Measurements from ENCODE around the gene RNF150.

RNF150 gene

DNA sequence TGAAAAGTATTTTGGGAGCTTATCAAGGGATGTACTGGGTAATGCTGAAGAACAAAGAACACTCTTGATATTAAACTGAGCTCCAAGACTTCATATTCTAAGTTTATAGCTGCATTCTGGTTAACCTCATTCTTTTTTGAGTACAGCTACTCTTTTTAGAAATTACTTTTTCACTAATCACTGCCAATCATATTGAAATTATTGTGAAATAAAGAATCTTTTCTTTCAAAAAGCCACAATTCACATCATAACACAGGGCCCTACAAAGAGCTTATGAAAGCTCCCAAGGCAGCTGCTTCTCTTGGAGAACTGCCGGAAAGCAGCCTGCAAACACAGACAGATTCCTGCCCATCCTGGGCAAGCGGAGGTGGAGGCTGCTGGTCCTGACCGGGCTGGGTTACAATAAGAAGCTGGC, 121.4 kb downstream of the RNF150 start:
- TF ChIP-seq GATA2 (IDR thresholded peaks at IDR 0.05; ENCODE audit: low read depth, low read length): no peak
- no peak for TF ChIP-seq GATA3 (IDR thresholded peaks at IDR 0.05; ENCODE audit: low read depth, low read length)

DNA sequence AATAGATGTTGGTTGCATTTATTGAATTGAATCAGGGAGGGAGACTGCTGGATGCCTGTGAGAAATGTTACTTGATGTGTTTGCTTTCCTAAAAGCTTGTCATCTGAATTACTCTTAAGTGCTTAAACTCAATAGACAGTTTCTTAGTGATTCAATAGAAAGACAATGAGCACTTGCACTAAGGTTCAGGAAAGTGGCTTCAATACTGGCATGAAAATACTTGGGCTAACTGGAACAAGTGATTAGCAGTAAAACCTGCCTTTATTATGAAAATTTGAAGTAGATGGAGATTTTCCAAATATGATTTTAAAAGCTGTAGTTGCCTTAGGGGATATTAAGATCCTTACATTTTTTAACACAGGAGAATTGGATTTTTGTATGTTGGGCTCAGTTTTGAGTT, 123.3 kb downstream of the RNF150 start:
- TF ChIP-seq GATA3 (IDR thresholded peaks at IDR 0.05; ENCODE audit: low read depth, low read length): no peak
- no peak for TF ChIP-seq GATA2 (IDR thresholded peaks at IDR 0.05; ENCODE audit: low read depth, low read length)

DNA sequence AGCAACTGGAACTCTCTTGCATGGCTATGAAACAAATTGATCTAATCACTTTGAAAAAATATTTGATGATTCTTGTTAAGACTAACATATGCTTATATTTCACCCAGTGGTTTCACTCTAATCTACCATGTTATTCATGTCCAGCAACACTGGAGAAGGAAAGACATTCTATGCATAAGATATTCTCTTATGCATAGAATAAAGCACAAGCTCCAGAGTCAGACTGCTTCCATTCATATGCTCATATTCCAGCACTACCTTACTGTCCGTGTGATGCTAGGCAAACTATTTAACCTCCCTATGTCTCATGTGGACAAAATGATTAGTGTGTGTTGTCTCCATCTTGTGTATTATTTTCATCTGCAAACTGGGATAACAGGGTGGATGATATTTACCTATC, 124.1 kb downstream of the RNF150 start:
- TF ChIP-seq GATA2 (IDR thresholded peaks at IDR 0.05; ENCODE audit: low read depth, low read length): no peak
- TF ChIP-seq GATA3 (IDR thresholded peaks at IDR 0.05; ENCODE audit: low read depth, low read length): no peak

DNA sequence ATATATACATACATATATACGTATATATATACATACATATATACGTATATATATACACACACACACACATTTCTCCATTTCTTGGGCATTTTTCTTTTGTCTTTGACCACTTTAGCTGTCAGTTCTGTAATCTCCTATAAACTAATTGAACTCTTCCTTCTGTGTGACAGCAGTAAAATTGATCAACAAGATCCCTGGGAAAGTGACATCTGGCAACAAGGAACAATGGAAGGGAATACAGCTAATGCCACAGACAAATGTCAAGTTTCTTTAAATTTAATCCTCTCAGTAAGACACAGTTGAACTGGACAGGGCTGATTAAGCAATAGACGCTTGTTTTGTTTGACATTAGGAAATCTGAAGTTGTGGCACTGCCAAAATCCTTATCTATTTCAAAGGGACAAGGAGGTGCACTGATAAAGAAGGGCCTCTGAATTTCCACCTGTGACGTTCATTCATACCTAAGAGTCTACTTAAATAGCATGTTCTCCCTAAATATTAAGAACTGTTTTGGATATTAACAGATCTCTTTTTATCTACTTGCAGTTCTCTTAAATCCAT, 126.9 kb downstream of the RNF150 start:
- no peak for TF ChIP-seq GATA3 (IDR thresholded peaks at IDR 0.05; ENCODE audit: low read depth, low read length)
- TF ChIP-seq GATA2 (IDR thresholded peaks at IDR 0.05; ENCODE audit: low read depth, low read length): no peak

DNA sequence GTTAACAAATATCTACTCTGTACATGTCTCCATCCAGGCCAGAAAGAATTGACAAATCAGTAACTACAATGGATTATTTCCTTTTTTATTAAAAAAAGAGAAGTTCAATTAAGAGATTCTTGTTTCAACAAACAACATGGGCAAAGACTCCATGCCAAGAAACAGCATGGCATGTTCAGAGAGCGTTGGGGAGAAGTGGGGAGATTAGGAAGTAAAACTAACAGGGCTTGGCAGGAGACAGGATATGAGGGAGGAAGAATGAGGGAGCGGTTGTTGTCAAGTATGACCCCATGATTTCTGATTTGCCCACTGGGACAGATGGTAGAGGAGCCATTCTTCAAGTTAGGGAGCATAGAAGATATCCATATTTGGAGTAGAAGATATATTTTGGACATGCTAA, 128.4 kb downstream of the RNF150 start:
- TF ChIP-seq GATA2 (IDR thresholded peaks at IDR 0.05; ENCODE audit: low read depth, low read length) (no peak), GATA3 (IDR thresholded peaks at IDR 0.05; ENCODE audit: low read depth, low read length) (no peak)

DNA sequence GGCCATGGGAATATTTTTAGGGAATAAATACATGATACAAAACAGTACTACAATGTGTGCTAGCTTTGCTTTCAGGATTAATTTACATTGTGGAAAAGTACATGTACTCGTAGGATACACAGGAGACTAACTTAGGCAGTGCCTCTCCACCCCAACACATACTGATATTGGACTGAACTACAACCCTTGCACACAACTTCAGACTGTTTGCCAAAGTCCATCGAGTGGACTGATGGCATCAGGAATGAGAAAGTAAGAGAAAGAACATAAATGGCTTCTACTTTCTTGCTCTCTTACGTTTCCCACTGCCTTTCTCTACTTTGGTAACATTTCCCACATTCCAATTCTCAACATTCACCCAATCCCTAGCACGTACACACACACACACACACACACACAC, 130.1 kb downstream of the RNF150 start:
- no peak for TF ChIP-seq GATA2 (IDR thresholded peaks at IDR 0.05; ENCODE audit: low read depth, low read length)
- TF ChIP-seq GATA3 (IDR thresholded peaks at IDR 0.05; ENCODE audit: low read depth, low read length): no peak

DNA sequence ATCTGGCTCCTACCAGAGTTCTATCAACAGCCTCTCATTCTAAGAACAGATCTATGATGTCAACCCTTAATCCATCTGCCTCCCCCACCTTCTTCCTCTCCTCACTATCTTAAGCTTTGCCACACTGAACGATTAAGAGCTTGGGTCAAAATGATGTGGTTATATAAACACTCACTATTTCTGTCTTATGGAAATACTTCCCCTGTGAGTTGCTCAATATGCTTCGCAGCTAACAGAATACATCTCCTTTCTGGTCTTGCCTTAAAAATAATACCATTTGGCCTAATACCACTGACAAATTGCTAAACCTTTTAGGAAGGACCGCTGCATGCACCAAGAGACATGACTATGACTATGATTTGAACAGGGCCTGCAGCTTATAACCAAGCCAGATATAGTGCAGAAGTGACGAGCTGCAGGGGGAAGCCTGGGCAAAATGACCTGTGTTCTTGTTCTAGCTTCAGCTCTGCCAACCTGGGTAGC, 130.9 kb downstream of the RNF150 start:
- TF ChIP-seq GATA2 (IDR thresholded peaks at IDR 0.05; ENCODE audit: low read depth, low read length) (no peak), GATA3 (IDR thresholded peaks at IDR 0.05; ENCODE audit: low read depth, low read length) (no peak)

DNA sequence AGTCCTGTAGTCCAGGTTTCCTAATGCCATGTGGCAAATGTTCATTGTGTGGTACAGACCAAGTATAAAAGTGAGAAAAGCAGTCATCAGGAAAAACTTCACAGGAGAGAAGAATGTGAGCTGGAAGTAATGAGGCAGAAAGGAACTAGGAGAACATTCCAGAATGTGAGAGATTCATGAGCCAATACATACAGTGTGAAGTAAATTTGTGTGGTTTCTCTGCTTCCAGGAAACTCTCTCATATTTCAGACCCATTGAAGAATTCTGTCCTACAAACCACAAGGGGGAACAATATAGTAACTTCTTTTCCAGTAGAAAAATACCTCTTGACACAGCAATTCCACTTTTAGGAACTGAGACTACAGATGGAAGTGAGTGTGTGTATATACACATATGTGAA, 136.5 kb downstream of the RNF150 start:
- TF ChIP-seq GATA3 (IDR thresholded peaks at IDR 0.05; ENCODE audit: low read depth, low read length) (no peak), GATA2 (IDR thresholded peaks at IDR 0.05; ENCODE audit: low read depth, low read length) (no peak)

DNA sequence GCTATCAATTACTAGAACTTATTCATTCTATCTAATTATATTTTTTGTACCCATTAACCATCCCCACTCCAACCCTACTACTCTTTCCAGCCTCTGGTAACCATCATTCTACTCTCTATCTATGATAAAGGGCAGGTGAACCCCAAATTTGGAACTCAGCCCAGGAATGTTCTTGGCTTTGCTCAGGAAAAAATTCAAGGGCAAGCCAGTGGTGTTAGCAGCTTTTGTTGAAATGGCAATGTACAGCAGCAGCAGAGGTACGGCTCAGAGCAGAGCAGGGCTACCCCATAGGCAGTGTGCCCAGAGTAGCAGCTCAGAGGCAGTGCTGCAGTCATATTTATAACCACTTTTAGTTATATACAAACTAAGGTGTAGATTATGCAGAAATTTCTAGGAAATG, 138.2 kb downstream of the RNF150 start:
- TF ChIP-seq GATA3 (IDR thresholded peaks at IDR 0.05; ENCODE audit: low read depth, low read length) (no peak), GATA2 (IDR thresholded peaks at IDR 0.05; ENCODE audit: low read depth, low read length) (no peak)

DNA sequence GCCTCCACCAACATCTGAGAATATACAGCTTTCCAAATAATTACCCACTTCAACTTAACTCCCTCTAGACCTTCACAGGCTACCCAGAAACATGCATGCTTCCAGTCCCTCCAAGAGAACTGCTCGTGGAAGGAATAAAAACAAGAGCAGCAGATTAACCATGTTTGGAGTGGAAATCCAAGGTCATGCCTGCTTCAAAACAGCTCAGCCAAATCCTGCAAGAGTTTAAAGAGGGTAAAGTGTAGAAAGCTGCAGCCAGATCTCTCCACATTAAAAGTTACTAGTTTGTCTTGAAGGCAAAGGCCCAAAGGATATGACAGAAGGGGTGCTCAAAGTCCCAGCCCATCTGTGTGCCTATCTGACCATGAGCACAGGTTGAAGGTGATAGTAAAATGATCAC, 139.3 kb downstream of the RNF150 start:
- no peak for TF ChIP-seq GATA2 (IDR thresholded peaks at IDR 0.05; ENCODE audit: low read depth, low read length)
- TF ChIP-seq GATA3 (IDR thresholded peaks at IDR 0.05; ENCODE audit: low read depth, low read length): no peak

DNA sequence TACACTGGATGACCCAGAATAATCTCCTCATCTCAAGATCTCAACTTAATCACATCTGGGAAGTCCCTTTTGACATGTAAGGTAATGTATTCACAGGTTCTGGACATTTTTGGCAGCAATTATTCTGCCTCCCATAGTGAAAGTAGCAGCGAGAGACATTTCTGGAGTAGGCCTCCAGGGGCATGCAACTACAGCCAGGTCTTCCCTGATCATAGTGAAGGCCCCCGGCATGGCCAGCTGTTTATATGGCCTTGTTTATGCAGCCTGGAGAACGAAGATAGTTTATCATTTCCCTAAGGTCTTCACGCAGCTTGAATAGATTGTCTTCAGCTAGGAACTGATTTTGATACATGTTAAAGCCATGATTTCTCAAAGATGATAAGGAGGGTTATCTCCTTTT, 139.9 kb downstream of the RNF150 start:
- TF ChIP-seq GATA3 (IDR thresholded peaks at IDR 0.05; ENCODE audit: low read depth, low read length) (no peak), GATA2 (IDR thresholded peaks at IDR 0.05; ENCODE audit: low read depth, low read length) (no peak)

DNA sequence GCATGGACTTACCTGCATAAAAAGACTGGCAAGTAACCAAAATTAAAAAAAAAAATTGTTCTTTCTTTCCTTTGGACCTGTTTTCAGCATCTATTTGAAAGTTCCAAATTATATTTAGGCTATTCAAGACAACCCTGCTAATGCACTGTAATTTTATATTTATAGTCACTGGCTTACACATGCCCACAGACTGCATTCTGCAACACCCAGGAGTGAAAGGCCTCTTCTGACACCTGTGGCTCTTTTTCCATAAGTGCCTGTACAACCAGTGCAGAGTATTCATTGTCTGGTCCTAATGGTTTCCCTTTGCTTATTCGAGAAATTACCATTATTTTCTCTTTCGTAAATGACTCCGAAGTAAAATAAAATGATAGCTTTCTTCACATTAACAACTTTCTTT, 143.3 kb downstream of the RNF150 start:
- TF ChIP-seq GATA2 (IDR thresholded peaks at IDR 0.05; ENCODE audit: low read depth, low read length) (no peak), GATA3 (IDR thresholded peaks at IDR 0.05; ENCODE audit: low read depth, low read length) (no peak)

DNA sequence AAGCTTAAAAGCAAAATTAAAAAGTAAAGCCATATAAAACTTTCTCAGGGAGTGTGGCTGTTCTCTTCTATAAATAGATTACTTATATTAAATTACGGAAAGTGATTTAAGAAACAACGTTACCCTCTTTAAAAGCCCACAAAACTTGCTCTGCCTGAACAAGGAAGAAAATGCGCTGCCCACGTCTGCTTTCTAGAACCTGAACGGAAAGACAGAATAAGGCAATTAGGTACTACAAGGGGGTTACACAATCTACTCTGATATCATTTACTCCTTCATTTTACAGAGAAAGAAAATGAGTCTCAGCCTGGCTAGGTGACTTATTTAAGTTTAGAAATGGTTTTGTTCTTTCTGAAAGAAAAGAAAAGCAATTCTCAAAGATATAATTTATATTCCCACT, 147.2 kb downstream of the RNF150 start:
- no peak for TF ChIP-seq GATA2 (IDR thresholded peaks at IDR 0.05; ENCODE audit: low read depth, low read length)
- no peak for TF ChIP-seq GATA3 (IDR thresholded peaks at IDR 0.05; ENCODE audit: low read depth, low read length)

DNA sequence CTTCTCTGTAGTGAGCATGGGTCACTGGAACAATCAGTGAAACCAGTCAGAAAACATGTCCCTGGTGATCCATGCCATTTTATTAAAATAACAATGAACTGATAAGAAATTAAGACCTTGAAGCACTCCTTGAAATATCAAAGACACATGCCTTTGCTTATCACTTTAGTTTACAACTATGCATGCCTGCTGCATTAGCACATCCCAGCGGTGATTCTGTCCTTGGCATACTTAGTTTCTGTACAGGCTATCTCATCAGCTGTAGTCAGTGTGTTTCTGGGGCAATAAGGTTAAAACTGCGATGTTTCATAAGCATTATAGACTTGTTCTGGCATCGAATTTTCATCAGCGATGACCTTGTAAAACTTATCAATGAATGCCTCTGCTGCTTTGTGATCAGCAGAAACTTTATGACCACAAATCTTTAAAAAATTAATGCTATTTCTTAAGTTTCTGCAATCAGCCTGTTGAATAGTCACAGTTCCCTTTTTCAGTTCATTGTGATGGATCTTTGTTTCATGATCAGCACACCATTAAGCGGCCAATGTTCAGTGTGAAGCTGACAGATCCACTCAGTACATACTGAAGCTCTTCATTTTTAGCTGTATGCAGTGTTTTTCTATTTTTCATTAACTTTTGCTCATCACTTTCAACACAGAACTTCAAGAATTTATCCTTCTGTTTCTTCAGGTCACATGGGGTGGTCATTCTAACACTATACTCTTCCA, 150.5 kb downstream of the RNF150 start:
- TF ChIP-seq GATA3 (IDR thresholded peaks at IDR 0.05; ENCODE audit: low read depth, low read length) (no peak), GATA2 (IDR thresholded peaks at IDR 0.05; ENCODE audit: low read depth, low read length) (no peak)

DNA sequence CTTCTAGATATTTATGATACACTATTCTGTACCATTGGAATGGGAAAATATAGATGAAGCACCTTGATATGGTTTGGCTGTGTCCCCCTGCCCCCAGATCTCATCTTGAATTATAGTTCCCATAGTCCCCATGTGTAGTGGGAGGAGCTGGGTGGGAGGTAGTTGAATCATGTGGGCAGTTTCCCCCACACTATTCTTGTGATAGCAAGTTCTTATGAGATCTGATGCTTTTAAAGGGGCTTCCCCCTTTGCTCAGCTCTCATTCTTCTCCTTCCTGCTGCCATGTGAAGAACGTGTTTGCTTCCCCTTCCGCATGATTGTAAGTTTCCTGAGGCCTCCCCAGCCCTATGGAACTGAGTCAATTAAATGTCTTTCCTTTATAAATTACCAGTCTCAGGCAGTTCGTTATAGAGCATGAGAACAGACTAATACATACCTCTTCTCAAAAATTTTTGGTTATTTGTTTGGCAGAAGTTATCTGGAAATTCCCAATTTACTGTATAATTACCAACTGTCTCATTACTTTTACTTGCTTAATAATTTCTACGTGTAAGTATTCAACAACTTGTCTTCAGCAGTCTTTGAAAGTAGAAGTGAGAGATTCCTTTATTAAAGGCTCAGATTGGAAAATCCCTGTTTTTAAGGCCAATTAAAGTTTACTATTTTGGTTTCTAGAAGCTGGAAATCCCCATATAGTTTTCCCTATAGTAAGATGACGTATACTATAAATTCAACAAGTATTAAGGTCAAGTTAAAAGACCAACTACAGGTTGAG, 152.7 kb downstream of the RNF150 start:
- TF ChIP-seq GATA3 (IDR thresholded peaks at IDR 0.05; ENCODE audit: low read depth, low read length) (no peak), GATA2 (IDR thresholded peaks at IDR 0.05; ENCODE audit: low read depth, low read length) (no peak)

Measured in SH-SY5Y (cell line).